Endometrial microvascular endothelial cells (primary cell): ENCODE results near the gene WDR7. TPM values are rescaled to one million over a fixed set of nuclear protein-coding genes. Genes with fewer than 3 reads are reported as not detected.

ENCODE experiments used
- in situ Hi-C: cut with HindIII; loops from 2 replicates; pipeline ENCODE4 v1.10.0; 2017; ENCODE audit warnings: low sequenced_read_pairs, low pct_unique_long_range_greater_than_20kb; ENCODE audit errors: inconsistent ontology term
- total RNA-seq: library from RNA; depleted of rRNA; stranded (reverse); fragments of >200 nt; gene quantifications from one replicate; pipeline ENCODE4 v1.2.3, GENCODE V29; 2015; ENCODE audit errors: inconsistent ontology term

The WDR7 gene
- total RNA-seq, 1 donor from 2014 or later, result 11.9 TPM

GRCh38 chr18:56843241-56843640 lies 192.1 kb downstream of the WDR7 start:
- in situ Hi-C loops, result no loop called here

DNA sequence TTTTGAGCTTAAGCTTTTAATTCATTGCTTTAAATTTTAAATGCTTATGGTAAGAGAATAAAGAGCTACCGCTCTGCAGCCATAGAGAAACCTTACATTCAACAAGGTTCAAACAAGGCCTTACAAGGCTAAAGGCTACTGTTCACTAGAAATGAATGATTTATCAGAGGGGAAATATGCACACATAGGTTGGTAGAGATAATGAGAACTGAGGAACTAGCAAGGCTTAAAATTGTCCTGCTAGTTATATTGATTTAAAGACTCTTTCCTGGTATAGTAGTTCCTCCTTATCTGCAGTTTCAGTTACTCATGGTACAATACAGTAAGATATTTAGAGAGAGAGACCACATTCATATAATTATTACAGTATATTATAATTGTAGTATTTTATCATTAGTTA lies 193.4 kb downstream of the WDR7 start:
- in situ Hi-C loops, result no loop called here

DNA sequence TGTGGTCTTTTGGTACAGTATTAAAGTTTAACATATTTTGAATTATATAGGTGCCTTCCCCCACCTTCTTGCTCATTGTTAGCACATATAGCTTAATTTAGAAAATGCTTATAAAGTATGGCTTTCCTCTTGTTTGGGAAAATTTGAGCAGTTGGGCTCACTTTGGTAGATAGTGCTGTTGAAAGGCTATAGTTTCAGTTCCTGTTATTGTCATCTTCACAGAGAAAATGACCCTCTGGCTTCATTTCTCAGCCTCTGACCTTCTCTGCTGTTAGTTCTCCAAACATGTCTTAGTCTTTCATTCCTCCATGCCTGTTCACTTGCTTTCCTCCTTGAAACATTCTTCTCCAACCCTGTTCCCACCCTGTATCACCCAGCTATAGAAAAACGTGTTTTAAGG lies 200.6 kb downstream of the WDR7 start:
- in situ Hi-C loops, result no loop called here

DNA sequence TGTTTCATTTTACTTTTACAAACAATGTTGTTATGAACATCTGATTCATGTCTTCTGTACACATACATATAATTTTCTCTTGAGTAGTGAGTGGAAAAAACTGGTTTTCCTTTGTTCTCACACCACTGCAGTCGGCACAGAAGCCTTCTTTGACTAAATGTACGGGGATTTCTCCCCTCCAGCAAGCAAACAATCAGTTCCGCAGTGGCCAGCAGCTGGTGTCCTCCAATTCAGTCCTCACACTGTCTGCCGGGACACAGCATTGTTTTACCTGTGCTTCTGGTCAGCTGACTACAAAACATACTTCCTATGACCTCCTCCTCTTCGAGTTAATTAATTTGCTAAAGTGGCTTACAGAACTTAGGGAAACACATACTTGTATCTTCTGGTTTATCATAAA lies 202.8 kb downstream of the WDR7 start:
- in situ Hi-C loops, result no loop called here

DNA sequence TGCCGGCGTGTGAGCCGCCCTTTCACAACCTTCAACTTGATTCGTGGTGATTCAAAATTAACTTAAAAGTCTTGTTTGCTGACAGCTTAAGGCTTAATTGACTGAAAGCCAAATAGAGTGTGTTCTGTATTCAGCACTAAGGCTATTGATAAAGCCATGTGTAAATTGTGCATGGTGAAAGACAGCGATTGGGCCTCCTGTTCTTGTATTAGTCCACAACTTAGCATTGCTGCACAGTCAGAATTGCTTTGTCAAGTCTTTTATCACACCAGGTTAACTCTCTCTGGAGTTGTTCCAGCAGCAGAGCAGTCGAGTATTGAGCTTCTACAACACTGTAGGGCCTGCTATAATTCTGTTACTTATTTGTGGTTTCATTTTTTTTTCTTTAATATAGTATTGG lies 210.1 kb downstream of the WDR7 start:
- in situ Hi-C loops, result no loop called here

DNA sequence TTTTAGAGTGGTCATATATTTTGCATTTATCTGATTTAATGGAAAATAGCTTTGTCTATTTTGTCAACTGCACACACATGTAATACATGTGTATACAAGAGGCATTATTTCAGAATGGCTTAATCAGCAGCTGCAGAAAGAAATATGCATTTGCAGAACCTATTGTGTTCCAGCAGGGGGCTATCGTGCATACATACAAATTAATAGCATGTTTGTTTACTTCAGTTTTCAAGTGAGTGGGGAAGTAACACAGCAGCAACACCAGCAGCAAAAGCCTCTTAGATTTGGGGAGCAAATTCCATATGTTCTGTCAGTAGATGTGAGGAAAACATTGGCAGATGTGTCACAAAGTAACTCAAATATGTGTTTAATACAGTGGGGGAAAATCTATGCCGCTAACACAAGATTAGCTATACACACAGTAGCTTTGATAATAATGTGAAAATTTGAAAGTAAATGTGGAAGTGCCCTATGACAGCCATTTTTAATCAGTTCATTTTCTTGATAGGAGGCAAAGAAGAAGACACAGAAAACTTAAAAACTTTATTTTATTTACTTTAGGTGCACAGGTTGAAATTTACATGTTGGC lies 218.1 kb downstream of the WDR7 start:
- in situ Hi-C loops, result no loop called here

DNA sequence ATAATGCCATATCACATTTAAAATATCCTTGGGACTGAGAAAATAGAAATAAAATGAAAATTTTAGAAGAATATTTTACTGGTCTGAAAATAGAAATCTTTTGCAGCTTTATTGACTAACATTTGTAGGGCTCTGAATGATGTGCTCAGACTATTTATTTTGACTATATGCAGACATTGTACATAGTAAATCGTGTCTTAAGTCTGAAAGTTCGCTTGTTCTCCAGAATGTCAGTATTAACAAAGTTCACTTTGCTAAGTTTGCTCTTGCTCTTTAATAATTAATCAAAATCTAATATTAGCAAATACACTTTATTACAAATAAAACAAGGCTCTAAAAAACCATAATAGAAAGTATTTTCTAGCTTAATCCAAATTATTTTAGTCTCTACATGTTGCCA lies 219.8 kb downstream of the WDR7 start:
- in situ Hi-C loops, result no loop called here

DNA sequence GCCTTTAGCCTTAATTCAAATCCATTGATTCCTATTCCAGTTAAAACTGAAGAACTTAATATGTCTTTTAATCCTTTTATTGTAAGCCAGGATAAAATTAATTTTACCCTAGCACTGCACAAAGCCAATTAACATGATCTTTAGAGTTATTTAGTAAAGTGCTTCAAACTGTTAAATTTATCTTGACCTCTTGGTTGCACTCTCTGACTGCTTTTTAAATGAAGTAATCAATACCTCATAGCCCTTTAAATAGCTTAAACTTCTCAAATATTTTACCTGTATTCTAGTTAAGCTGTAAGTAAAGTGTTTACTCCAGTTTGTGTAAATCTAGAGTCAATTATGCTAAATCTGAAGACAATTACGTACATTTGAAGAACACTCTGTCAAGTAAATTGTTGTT lies 221.0 kb downstream of the WDR7 start:
- in situ Hi-C loops, result no loop called here

GRCh38 chr18:56873441-56874140 lies 222.4 kb downstream of the WDR7 start:
- in situ Hi-C loops, result no loop called here

DNA sequence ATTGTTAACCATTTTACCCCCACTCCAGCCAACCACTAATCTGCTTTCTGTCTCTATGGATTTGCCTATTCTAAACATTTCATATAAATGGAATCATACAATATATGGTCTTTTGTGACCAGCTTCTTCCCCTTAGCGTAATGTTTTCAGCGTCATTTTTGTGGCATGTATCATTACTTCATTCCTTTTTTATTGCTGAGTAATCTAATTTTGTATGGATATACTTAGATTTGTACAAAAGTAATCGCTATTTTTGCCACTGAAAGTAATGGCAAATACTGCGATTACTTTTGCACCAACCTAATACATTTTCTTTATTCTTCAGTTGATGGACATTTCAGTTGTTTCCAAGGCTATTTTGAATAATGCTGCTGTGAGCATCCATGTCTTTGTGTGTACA lies 227.6 kb downstream of the WDR7 start:
- in situ Hi-C loops, result no loop called here

DNA sequence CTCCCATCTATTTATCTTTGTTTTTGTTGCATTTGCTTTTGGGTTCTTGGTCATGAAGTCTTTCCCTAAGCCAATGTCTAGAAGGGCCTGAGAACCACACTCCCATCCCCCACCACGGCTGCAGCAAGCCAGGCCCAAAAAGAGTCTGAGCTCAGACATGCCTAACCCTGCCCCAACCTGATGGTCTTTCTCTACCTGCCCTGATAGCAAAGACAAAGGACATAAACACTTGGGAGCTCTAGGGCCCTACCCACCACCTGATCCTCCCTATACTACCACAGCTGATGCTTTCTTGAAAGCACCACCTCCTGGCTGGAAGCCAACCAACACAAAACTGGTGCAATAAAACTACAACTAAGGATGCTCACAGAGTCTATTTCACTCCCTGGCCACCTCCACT lies 233.4 kb downstream of the WDR7 start:
- in situ Hi-C loops, result no loop called here

GRCh38 chr18:56888978-56889377 lies 237.8 kb downstream of the WDR7 start:
- in situ Hi-C loops, result no loop called here

DNA sequence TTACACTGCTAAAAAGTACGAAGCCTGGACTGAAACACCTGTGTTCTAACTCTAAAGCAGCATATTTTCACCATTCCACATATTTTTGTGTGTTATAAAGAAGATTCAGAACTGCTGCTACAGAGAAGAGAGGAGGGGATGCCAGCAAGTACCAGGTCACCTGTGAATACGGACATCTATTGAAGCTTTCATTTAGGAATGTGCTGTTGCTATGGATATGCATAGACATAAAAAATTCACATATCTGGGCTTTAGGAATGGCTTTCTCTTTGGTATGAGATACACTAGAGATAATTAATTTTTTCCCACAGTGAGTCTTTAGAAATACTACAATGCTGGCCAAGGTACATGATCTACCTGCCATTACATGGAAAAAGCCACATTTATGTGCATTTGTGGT lies 238.5 kb downstream of the WDR7 start:
- in situ Hi-C loops, result no loop called here

- in situ Hi-C loops, result no loop called here
These were observed 239.5 kb downstream of the WDR7 start for GRCh38 chr18:56890632-56891031.

- in situ Hi-C loops, result no loop called here
These were observed 240.0 kb downstream of the WDR7 start for GRCh38 chr18:56891116-56891515.

- in situ Hi-C loops, result no loop called here
These were observed 240.7 kb downstream of the WDR7 start for GRCh38 chr18:56891870-56892269.

DNA sequence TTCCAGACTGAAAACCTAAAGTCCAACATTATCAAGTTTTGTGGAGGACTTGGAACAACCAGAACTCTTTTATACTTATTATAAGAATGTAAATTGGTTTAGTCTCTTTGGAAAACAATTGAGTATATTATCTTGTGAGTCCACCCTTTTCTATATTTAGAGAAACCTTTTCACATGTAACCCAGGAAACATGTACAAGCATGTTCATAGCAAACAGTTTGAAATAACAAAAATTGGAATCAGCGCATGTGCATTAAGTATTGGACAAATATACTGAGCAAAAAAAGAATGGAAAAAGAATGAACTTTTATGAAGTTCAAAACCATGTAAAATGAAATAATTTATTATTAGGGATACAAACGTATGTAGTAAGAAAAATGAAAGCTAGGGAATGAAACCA lies 246.0 kb downstream of the WDR7 start:
- in situ Hi-C loops, result no loop called here

DNA sequence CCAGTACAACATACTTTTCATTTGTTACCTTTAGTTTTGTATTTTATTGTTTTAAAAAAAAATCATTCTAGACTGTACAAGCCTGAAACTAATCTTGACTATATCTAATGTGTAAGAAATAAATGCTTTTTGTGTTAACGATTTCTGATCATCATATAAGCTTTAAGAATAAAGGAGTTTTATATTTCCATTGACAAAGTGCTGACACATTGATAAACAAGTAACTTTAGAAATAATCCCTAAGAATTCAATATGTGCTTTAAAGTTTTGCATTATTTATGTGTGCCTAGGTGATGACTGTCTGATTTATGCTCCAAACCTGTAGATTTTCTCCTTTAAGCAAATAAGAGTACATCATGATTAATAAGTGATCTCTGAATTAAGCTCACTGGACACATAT lies 248.5 kb downstream of the WDR7 start:
- in situ Hi-C loops, result no loop called here

GRCh38 chr18:56900195-56901094 lies 249.3 kb downstream of the WDR7 start:
- in situ Hi-C loops, result no loop called here

GRCh38 chr18:56901919-56902318 lies 250.8 kb downstream of the WDR7 start:
- in situ Hi-C loops, result no loop called here
